ENCODE results near the gene ENTR1.

DNA sequence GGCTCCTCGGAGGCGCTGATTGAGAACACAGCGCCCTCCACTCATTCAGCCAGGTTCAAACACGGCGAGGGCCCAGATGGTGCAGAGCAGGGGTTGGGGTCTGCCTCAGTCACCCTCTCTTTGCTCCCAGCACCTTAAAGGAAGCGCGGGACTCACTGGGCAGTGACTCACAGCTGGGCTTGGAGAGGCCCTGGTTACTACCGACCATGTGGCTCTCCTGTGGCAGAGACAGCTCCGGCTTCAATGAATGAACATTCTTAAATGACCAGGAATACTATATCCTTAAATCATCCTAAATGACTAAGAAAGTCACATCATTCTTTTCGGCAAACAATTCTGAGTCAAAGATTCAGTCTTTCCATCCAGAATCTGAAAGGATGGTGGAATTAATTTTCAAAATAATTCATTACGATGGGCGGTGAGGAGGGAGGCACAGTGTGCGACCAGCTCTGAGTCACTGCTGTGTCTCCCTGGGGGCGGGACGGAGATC is 30.8 kb upstream of the ENTR1 start:
- TF ChIP-seq, protein P1, sequence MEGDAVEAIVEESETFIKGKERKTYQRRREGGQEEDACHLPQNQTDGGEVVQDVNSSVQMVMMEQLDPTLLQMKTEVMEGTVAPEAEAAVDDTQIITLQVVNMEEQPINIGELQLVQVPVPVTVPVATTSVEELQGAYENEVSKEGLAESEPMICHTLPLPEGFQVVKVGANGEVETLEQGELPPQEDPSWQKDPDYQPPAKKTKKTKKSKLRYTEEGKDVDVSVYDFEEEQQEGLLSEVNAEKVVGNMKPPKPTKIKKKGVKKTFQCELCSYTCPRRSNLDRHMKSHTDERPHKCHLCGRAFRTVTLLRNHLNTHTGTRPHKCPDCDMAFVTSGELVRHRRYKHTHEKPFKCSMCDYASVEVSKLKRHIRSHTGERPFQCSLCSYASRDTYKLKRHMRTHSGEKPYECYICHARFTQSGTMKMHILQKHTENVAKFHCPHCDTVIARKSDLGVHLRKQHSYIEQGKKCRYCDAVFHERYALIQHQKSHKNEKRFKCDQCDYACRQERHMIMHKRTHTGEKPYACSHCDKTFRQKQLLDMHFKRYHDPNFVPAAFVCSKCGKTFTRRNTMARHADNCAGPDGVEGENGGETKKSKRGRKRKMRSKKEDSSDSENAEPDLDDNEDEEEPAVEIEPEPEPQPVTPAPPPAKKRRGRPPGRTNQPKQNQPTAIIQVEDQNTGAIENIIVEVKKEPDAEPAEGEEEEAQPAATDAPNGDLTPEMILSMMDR (IDR thresholded peaks at IDR 0.05; ENCODE audit: low read length): no peak
- TF ChIP-seq EZH2 (optimal IDR thresholded peaks at IDR 0.05; ENCODE audit: low read depth, low read length): no peak
